AG08396 (cell line): ENCODE results near the gene RGL4.

Experiments
- DNase-seq: peaks from one replicate; pipeline ENCODE4 v3.0.0; 2012; ENCODE audit warnings: low spot score, mixed read lengths

The RGL4 gene

GRCh38 chr22:23678133-23678532, 12.7 kb upstream of the RGL4 start:
- no peak for DNase-seq

DNA sequence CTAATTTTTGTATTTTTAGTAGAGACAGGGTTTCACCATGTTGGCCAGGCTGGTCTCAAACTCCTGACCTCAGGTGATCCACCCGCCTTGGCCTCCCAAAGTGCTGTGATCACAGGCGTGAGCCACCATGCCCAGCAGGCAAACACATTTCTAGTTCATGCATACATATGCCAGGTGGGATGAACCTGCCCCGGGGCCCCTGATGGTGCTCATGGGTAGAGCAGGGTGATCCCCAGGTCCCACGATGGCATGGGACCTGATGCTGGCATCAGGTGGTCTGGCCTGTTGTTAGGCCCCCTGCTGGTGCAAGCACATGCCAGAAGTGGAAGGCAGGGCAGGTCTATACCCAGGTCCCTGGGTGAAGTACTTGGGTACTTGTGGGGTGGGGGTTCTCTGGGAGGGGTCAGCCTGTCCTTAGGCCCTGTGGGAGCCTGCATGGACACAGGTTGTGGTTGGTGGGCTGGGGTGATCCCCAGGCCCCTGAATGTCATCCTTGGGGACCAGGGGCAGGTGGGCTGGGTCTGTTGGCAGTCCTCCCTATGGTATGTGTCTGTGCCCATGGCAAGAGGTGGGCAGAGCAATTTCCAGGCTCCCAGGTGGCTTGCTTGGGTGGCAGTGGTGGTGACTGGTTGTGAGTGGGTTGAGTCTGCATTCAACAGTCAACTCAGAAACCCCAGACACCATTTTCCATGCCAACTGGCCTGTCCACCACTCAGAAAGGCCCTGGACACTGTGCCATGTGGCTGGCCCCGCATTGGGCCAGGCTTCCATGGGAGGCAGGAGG, 9.6 kb upstream of the RGL4 start:
- DNase-seq, result no peak

GRCh38 chr22:23682077-23682476, 8.7 kb upstream of the RGL4 start:
- no peak for DNase-seq

- DNase-seq, result no peak
Observed at GRCh38 chr22:23682827-23683355, 7.9 kb upstream of the RGL4 start.

DNA sequence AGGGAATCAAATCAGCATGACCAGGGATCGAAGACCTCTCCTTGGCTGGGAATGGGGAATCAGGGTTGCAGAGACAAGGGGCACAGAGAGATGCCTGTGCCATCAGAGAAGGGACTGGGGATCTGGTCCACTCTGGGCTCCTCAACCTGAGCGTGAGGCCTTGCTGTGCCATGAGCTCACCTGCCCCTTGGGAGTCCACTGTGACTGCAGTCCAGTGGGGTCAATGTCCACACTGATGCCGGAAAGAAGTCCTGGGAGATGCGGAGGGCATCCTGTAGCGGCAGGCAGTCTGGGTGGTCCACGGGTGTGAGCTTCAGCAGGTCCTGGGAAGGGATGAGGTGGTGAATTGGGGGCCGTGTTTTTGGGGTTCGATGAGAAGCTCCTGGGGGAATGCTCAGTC, 7.3 kb upstream of the RGL4 start:
- no peak for DNase-seq

GRCh38 chr22:23684026-23684425, 6.8 kb upstream of the RGL4 start:
- DNase-seq, result no peak

GRCh38 chr22:23684561-23685031, 6.2 kb upstream of the RGL4 start:
- DNase-seq, result no peak

DNA sequence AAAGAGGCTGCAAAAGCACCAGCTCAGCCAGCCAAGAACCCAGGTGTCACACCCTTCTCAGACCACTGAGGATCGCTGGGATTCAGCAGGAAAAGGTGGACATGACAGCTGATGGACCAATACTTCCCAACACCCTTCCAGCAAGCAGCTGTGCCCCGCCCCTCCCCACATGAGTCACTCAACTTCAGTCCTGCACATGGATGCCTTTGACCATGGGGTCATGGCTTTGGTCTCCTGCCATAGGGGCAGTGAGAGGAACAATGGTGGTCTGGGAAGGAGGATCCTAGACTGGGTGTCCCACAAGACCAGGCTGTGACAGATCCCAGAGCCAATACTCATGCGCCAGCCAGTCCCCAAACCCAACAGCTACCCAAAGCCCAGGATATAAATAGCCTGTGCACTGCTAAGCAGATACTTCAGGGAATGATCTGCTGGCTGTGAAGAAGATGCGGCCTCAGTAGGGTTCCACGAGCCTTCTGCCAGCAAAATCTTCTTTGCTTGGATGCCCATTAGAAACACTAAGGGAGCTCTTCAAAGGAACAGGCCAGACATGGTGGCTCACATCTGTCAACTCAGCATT, 5.5 kb upstream of the RGL4 start:
- peak; percentile 47 for DNase-seq

DNA sequence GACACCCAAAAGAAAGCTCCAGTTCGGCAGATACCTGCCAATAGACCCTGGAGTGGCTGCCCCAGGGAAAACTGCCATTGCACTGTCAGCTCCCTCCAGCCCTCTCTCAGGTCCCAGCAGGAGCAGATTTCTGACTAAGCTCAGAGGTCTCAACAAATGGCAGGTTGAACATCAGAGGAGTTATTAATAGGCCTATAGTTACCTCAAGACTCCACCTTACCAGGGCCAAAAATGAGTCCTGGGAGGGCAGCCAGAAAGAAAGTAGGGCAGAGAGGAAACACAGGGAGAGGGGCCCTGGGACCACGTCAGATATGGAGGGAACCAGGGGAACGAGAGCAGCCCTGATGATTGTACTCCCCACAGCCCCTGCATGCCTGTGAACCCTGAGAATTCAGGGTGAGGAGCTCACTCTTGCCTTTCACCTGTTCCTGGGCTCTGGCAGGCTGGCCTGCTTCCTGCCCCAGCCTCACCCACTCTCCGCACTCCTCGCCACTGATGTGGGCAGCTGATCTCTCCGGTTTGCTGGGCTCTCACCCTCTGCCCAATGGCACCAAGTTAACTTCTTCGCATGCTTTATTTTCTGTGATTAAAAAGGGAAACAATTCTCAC, 4.3 kb upstream of the RGL4 start:
- no peak for DNase-seq

DNA sequence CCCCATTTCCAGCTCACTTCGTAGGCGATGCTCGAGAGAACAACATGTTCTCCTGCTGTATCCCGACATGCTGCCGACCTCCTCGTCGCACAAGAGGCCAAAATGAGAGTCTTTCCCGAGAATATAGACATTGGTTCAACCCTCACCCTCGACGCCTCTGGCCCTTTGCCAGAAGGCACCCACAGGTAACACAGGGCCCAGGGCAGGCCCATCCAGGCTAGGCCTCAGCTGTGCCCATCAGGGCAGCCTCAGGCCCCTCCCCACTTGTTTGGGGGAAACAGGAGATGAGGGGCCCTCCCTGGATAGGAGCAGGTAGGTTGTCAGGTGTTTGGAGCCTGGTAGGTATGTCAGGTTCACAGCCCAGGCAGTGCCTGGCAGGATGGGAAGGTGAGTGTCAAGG, 2.7 kb upstream of the RGL4 start:
- no peak for DNase-seq

GRCh38 chr22:23688571-23688970, 2.2 kb upstream of the RGL4 start:
- DNase-seq, result no peak

GRCh38 chr22:23689414-23689813, 1.4 kb upstream of the RGL4 start:
- no peak for DNase-seq

DNA sequence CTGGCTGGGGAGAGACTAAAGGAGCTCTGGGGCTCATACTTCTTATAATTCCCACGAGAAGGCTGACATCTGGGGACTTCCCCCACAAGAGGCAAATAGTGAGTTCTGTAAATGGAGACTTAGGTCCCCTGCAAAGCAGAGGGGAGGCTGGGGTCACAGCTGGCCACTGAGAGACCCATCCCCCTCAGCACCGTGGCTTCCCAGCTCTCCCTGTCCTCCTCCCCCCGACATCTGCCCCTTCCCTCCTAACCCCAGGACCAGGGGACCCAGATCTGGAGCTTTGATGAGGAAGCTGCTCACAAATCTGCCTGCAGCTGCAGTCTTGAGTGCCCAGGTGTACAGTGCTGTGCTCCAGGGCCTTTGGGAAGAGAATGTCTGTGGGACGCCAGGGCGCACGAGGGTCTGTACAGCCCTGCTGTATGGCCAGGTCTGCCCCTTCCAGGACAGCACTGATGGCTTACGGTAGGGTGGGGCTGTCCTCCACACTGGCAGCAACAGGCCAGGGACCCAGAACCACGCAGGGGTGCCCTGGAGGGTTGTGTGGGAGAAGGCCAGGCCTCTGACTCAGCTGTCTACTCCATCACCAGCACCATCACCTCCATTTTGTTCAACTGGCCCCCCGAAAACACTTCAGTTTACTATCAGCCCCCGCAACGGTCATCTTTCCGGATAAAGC, 1.1 kb downstream of the RGL4 start:
- no peak for DNase-seq

DNA sequence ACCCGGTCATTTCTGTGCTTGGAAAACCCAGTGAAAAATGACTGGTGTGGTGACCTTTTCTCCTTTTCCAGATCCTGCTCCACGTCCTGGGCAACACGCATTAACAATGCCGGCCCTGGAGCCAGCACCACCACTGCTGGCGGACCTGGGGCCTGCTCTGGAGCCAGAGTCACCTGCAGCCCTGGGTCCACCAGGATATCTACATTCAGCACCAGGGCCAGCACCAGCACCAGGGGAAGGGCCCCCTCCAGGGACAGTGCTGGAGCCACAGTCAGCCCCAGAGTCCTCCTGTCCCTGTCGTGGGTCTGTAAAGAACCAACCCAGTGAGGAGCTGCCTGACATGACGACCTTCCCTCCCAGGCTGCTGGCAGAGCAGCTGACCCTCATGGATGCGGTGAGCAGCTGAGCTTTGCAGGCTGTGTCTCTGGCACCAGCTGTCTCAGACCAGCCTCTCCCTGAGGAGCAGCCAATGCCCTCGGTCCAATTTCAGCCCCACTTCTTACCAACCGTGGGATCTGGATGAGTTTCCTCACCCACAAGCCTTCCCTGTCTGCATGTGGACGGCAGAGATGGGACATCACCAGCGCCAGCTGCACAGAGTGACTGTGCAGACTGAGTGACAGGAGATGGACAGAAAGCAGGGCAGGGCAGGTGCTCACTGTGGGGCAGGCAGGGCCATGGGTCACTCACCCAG, 1.9 kb downstream of the RGL4 start:
- DNase-seq, result no peak

DNA sequence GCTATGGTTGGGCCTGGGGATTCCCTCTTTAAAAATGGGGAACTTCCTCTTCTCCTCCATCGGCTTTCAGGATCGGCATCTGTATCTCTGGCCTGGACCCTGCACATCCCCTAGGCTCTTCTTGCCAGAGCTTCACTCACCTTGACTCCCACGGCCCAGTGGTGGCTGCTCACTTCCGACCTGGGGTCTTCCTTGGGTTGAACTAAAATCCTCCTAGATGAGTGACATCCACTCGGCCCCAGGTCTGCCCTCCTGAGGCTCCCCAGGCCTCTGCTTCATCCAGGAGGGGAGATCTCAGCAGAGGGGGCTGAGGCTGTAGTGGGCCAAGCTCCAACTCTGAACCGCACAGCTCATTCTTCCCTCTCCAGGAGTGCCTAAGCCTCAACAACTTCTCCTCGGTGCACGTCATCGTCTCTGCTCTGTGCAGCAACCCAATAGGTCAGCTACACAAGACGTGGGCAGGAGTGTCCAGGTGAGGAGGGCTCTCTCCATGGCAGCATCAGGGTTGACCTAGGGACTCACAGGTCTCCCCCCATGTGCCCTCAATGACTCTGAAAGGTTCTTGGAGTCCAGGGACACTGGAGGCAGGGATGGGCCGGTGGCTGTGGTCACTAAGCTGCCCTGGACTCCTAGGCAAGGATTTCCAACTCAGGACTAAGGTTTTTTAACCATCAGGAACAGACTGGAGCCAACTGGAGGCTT, 3.3 kb downstream of the RGL4 start:
- DNase-seq, result no peak

GRCh38 chr22:23695141-23695540, 4.3 kb downstream of the RGL4 start:
- DNase-seq, result no peak

DNA sequence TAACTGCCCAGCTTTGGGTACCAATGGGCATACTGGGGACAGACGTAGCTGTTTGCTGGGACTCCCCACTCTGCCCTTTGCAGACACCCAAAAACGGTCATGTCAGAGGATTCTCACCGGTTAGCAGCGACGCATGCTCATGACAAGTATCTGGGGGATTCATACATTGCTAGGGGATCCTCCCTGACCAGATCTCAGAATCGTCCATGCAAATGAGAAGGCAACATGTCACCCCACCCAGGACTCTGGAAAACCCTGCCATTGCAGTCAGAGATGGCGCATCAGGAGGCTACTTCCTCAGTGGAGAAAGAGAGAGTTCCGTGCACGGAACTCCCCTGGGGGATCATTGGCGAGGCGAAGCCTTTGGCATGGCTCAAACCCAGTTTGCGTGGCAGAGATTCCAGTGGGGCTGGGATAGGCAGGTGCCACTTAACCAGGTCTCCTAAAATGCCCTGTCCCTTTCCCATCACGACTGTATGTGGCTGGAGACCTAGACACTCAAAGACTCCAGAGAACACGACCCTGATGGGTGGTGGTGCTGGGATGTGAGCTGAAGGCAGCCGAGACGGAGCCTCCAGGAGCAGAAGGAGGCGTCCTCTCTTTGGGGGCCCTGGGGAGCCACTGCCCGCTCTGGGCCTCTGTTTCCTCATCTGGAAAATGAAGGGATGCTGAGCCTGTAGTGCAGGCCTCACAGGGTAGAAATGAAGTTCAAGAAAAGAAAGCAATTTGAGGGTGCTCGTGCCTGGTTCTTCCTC, 4.9 kb downstream of the RGL4 start:
- DNase-seq, result no peak

DNA sequence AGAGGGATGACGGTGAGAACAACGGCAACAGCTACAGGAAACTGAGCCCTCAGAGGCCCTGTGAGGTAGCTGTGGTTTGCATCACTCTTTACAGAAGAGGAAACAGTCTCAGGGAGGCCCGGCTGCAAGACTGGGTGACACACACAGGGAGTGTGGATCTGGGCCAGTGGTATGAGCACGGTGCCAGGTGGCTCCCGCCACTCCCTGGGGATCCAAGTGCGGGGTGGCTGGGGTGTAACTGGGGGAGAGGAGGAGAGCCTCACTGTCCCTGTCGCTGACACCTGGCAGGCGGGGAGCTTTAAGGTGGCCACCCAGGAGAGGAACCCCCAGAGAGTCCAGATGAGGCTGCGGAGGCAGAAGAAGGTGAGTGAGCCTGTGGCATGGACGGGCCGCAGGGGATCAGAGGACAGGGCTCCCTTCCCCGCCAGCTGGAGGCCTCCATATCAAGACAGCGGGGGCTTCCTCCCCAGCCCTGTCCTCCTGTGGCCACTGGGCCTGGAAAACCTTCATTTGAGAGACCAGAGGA, 5.6 kb downstream of the RGL4 start:
- DNase-seq, result no peak

DNA sequence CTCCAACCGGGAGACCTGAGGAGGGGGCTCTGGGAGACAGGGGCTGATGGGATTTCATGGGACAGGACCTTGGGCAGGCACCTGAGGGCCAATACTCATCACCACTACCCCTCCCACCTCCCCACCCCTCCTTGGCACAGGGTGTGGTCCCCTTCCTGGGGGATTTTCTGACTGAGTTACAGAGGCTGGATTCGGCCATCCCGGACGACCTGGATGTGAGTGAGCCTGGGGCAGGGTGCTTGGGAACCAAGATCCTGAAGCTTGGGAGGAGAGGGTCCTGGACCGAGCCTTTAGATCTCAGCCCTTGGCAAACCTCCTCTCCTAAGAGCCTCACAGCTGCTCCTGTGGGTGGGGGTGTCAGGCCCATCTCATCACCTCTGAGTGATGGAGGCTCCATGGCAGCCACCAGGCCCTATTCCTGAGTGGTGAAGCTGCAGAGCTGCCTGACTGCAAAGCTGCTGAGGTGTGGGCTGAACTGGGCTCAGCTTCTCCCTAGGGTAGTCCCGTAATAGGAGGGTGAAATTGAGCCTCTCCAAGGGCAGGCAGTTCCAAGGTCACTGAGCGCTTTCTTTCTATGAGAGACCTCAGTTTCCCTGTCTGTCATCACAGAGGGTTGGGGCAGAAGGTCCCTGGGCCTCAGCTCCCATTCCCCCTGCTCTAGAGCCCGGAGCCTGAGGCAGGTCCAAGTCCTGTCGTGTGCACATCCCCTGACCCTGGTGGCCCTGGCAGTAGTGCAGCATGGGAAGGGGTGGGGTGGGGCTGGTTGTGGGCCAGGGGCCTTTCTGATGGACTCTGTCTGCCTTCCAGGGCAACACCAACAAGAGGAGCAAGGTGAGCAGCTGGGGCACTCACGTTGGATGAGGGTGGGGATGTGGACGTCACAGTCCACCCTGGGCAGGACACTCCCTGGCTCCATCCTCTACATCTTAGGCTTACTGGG, 6.5 kb downstream of the RGL4 start:
- DNase-seq, result no peak
